HG02885 (cell line): ENCODE data around the gene NDUFA5.

Experiments used
- ATAC-seq: cut with Tn5 transposase; IDR thresholded peaks from one replicate; pipeline ENCODE4 v1.9.1; 2021; ENCODE audit warnings: mild to moderate bottlenecking; ENCODE audit not compliant: unreplicated experiment, poor library complexity

NDUFA5 gene

DNA sequence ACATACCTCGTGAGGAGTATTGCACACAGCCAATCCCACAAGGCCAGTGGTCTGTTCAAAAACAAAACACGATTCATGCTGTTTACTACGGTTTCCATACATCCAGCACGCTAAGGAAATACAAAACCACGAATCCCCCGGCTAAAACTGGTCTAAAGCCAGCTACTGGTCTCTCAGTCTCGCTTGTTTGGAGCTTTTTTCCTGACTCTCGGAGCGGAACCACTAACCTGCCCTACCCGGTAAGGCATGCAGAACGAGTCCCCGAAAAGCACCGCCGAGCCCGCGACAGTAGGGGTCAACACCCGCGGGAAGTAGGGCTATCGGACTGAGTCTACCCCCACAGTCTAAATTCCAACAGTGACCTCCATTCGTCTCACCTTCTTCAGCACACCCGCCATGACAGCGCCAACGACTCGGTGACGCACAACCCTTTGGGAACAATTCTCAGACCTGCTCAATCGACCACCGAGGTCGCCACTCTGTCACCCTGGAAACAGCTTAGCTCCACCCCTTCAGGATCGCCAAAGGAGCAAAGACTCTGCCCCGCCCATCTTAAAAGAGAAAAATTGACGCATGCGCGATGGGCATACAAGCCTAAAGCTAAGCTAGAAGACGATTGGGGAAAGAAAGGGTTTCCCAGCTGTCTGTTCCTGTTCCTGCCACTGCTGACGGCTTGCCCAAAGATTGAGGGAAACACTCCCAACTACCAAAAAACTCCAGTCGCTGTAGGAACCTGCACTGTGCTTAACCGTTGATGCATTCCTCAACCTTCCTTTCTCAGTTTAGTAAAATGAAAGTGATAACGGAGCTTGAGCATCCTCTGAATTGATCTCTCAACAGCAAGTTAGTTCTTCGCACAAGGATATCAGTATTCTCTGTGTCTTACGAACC is at the start of gene NDUFA5:
NDUFA5 (minus strand) TSS at position 421 of the 891 bp plus-strand sequence; CDS start at position 398, 23 bp downstream.
- peak; percentile 97 for ATAC-seq

DNA sequence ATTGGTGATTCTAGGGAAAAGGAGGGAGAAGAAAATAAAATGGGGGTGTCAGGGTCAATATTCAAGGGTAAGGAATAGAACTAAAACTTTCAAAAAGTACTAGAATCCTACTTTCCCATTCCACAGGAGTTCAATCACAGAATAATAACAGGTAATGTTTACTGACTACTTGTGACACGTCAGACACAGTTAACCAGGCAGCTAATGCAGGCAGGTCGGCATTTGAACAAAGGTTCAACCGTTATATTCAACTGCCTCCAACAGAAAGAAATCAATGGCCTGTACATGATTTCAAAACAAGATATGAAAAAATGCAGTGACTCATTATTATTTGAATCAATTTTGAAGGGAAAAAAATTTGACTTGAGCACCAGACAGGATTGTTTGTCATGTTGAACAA is 47.1 kb upstream of the NDUFA5 start:
- no peak for ATAC-seq

DNA sequence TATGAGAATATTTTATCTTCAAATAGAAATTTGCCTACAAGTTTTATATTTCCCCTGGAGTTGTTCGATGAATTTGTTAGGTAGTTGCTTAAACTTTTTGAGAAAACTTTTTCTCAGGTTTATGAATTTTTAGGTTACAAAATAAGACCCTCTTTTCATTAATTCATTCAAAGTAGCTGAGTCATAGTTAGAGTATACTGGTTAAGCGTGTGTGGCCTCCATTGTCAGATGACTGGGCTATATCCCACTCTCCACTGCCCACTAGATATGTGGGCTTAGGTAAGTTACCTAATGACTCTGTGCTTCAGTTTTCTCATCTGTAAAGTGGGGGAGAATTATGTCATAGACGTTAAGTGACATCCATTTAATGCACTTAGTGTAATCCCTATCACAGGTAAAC is 45.0 kb upstream of the NDUFA5 start:
- no peak for ATAC-seq

DNA sequence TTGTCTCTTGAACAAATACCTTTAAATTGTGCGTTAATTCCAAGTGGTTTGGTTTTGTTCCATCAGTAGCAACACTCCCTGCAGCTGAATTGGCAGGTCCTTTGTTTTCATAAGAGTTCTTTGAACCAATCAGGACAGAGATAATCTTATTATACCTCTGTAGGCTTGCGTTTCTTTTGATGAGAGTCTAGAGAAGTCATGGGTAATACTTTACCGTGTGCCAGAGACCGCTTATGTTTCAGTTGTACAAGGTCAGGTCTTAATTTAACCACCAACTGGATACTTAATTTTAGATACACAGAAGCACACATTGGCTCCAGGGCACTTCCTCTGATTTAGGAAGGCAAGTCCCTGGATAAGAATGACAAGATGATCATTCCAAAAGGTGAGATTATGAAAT is 43.9 kb upstream of the NDUFA5 start, which contains the start of gene ASB15:
ASB15 (plus strand) TSS at position 292 of the 400 bp plus-strand sequence. CDS start 12,682 bp downstream, outside the sequence.
- no peak for ATAC-seq

DNA sequence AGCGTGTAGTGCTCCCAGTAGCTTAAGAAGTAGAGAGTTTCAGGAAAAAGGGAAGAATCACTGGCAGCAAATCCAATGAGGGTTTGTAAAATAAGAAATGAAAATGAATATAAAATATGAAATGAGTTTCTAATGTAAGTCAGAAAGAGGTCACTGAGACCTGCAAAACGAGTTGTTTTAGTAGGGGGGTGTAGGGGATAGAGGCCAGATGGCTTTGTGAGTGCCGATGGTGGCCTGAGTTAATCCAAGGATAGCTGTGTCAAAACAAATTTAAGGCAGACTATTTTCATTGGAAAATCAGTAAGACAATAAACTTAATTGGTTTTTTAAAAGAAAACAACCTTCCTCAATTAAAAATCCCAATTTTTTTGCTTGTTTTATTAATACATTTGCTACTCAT is 43.3 kb upstream of the NDUFA5 start:
- ATAC-seq: no peak

DNA sequence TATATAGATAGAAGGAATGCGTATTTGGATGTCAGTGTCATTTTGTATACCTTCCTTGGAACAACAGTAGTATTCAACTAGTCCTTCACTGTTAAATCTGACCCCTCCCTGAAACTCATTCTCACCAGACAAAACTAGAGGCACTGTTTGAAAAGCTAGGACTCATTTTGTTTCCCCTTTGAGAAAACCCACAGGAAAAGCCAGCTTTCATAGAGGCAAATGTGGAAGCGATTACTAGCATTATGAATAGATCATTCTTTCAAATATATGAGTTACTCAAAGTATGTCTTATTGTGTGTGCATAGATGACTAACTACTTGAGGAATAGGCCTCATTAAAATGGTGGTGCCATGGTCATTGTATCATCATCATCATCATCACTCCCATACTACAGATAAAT is 42.1 kb upstream of the NDUFA5 start:
- ATAC-seq: no peak

DNA sequence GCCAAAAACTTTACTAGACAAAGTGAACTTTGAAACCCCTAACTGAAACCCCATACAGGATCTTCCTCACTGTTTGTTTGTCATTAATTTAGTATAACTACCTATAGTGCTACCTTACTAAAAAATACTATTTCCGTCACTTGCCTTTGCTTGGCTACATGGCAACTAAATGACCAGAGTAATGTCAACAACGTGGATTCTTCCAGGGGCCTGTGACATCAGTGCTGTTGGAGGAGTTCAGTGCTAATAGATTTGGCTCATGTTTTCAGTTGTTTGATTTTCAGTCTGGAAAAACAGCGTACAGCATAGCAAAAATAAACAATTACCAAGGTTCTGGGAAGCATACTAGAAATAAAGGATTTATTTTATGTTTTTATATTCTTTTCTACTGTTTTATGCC is 41.0 kb upstream of the NDUFA5 start:
- ATAC-seq: no peak

DNA sequence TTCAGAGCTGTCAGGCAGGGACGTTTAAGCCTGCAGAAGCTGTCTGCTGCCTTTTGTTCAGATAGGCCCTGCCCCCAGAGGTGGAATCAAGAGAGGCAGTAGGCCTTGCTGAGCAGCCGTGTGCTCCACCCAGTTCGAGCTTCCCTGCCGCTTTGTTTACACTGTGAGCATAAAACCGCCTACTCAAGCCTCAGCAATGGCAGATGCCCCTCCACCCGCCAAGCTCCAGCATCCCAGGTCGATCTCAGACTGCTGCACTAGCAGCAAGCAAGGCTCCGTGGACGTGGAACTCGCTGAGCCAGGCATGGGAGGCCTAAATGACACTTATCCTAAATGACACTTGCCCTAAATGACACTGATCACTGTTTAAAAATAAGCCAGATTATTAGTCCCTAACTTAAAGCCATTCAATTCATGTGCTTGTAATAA is 37.2 kb upstream of the NDUFA5 start:
- no peak for ATAC-seq

DNA sequence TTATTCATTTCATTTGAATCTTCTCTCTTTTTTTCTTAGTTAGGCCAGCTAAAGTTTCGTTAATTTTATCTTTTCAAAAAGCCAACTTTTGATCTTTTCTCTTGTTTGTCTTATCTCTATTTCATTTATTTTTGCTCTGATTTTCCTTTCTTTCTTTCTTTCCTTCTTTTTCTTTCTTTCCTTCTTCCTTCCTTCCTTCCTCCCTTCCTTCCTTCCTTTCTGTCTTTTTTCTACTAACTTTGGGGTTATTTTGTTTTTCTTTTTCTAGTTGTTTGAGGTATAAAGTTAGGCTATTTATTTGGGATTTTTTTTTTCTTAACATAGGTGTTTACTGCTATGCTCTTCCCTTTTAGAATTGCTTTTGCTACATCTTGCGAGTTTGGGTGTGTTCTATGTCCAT is 30.8 kb upstream of the NDUFA5 start:
- no peak for ATAC-seq

DNA sequence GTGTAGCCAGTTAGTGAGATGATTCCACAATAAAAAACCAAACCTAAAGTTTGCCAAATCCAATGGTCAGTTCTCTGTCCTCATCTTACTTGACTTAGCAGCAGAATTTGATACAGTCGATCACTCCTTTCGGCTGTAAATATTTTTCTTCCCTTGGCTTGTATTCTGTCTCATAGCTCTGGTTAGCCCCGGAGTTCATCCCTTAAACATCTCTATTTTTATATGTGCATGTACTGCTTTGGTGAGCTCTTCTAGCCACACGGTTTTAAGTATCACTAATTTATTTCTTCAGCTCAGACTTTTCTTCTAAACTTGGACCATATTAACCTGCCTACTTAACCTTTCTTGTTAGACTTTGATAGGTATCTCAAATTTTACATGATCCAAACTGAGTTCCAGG is 26.2 kb upstream of the NDUFA5 start:
- no peak for ATAC-seq

DNA sequence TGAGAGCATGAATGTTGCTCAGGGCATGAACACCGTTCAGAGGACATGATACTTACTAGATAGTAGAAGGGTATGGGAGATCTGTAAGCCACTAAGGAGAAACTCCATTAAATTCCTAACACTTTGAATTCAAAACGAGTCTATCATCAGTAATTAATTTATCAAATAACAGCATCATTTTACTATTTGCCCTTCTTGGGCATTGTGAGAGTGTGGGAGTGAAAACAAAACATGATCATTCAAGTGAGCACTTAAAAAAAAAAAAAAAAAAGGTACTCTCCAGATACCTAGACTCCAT is 23.5 kb upstream of the NDUFA5 start:
- no peak for ATAC-seq

DNA sequence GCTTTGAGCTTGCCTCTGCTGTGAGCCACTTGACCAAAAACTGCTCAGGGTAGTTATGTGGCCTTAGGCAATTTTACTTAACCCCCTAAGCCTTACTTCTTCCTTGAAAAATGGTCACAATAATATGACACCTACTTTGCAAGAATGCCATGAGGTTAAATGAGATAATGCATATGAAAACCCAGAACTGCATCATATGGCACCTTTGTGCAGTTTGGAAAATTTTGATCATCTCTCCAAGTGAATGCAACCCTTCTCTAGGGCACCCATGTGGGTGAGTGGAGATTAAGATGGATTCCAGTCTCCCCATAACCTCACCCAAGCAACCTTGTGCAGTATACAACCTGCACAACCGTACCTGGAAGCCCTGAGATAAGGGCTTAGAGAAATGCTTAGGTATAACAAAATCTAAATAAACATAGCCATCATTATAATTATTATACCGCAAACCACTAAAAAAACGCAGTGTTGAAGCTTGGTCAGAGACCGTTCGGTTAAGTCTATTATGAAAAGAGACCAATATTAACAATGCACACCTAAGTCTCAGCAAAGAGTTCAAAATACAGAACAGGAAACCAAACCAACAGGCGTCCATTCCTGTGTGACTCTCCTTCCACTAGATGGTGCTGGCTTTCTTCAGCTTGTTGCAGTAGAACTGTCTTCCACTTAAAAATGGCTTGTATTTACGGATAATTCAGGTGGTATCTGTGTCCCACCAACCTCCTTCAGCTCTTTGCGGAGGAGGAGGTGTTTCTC is 23.0 kb upstream of the NDUFA5 start:
- ATAC-seq: peak; percentile 84

DNA sequence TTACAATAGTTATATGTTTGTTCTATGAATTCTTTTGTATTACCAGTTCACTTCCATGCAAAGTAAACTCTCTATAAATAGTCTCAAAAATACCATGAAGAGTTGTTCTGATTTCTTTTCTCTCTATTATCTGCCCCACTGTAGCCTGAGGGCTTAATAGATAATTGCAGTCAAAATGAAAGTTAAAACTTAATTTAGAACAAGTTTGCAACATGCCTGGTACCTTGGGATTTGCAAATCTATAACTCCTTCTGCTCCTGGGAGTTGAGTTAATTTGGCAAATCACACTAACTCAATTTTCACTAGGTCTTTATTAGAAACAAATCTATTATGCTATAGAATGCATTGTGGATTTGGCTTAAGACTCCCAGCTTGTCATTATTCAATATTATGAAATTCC is 21.8 kb upstream of the NDUFA5 start:
- no peak for ATAC-seq

DNA sequence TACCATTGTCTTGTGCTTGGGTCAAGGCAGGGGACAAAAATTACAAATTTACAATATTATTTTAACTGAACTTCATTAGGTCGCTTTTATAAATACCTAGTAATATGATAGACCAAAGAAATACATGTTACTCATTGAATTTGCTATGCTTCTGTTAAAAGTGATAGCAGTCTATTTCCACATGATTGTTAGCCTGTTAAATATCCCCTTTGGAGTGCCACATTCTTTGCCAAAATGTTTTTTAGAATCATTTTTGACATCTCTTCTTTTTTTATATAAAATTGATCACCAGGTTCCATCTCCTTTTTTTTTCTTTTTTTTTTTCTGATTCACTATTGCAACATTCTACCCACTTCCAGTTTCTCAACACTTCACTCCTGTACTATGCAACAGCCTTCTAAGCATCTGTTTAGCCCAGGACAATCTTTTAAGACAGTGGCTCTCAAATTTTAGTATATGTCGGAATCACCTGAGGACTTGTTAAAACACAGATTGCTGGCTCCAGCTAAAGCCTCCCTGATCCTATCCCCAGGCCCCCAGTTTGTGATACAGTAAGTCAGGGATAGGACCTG is 16.4 kb upstream of the NDUFA5 start:
- no peak for ATAC-seq

DNA sequence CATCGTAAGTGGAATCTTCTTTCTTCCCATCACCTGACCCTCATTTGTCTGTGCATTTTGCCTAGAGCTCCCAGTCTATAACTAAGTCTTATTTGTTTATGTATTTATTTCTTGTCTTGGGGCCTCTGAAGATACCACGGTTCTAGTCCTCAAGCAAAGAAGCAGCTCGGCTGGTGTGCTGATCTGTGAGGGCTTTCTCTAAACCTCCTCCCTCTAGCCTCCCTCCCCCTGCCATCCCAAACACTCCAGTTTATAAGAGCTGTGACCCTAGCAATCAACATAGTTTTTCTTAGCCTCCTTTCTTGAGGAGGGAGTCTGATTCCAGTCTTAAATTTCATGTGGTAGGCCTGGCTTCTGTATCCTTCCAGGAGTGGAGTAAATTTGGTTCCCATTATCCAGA is 15.7 kb upstream of the NDUFA5 start:
- no peak for ATAC-seq

DNA sequence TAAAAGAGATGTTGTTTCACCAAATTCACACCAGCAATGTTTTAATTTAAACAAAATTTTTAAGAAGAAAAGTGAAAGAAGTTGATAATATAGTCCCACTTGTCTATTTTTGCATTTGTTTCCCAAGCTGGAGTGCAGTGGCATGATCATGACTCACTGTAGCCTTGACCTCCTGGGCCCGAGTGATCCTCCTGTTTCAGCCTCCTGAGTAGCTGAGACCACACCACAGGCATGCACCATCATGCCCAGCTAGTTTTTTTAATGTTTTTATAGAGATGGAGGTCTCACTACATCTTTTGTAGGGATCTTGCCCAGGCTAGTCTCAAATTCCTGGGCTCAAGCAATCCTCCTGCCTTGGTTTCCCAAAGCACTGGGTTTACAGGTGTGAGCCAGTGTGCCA is 14.1 kb upstream of the NDUFA5 start:
- ATAC-seq: no peak

DNA sequence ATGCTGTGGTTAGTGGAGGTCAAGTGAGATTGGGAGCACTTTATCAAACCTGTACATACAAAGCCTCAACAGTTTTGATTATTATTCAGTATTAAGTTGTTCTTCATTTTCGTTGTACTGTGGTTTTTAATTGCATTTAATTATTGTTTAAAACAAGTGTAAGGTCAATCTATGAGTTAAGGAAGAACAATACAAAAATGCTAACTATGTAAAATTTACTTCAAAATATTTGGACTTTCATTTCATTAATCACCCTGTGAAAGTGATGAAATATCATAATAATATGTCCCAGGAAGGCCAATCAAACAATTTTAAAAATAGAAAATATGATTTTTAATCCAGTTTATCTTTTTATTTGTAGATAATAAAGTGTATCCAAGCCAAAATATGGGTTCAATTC is 13.6 kb upstream of the NDUFA5 start:
- ATAC-seq: no peak

DNA sequence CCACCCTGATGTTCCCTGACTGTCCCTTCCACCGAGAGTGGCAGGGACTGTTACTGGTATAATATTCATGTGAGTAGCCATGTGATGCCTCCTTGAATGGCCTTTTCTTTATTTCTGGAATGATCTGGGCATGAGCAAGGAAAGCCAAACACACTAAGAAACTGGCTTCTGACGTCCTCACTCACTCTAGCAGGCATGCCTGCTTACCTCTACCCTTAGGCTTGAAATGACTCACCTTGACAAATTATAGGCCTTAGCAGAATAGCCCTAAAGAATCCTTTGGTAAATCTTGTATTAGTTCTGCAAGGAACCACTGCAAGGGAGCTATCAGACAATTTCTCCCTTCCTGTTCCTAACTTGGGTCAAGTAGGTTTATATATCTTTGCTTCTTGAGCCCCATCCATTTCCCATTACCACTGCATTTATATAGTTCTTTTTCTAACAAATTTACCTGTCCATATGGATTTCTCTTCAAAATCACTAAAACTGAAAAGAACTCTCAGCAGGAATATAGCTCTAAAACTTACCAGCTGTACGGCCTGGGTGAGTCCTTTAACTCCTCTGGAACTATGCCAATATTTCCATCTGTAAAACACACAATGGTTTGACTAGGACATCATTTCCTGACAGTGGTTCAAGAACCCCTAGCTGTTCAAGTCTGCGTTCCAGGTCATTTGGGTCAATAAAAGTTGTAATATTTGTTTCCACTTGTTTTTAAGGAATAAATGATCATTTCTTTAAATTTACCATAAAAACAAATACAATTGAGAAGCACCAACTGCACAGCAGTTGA is 13.0 kb upstream of the NDUFA5 start:
- no peak for ATAC-seq

DNA sequence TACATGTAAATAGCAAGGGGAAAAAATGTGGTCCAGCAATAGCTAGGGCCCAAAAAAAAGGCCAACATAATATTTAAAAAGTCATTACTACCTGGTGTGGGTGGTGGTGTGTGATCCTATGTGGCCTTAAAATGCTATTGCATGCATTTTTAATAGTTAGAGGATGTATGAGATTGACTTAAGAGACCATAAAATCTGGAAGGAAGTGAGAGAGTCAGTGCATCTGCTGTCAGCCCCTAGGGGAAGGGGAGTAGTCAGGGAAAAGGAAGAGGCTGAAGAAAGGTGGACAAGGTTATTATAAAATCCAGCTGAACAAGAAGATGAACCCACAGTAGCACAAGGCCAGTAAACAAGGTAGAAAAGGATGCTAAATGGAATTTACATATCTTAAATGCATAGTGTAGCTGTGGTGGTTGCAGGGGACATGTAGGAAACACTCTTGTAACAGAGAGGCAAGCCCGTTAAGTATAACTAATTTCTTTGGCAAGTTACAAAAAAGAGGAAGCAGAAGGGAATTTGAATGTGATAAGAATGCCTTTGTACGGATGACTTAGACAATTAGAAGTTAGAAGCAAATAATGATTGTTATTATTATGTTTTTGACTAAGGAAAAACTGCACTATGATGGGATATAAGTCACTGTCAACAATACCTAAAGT is 11.9 kb upstream of the NDUFA5 start:
- no peak for ATAC-seq

DNA sequence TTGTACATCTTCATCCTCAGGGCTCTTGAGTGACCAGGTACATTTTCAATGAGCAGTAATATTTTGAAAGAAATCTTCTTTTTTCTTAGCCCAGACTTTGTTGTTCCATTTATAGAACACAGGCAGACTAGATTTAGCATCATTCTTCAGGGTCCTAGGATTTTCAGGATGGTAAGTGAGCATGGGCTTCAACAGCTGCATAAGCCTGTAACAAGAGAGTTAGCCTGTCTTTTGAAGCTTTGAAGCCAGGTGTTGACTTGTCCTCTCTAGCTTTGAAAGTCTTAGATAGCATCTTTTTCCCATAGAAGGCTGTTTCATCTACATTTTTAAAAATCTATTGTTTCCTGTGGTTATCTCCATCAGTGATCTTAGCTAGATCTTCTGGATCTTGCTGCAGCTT is 4.5 kb upstream of the NDUFA5 start:
- ATAC-seq: no peak
